HG02623 (cell line): Measurements from ENCODE around the gene PDCD1.

Experiments used
- ATAC-seq: cut with Tn5 transposase; IDR thresholded peaks from one replicate; pipeline ENCODE4 v1.9.1; 2021; ENCODE audit warnings: moderate library complexity; ENCODE audit not compliant: unreplicated experiment

PDCD1 gene

GRCh38 chr2:241865957-241866789, 7.5 kb upstream of the PDCD1 start:
- no peak for ATAC-seq

DNA sequence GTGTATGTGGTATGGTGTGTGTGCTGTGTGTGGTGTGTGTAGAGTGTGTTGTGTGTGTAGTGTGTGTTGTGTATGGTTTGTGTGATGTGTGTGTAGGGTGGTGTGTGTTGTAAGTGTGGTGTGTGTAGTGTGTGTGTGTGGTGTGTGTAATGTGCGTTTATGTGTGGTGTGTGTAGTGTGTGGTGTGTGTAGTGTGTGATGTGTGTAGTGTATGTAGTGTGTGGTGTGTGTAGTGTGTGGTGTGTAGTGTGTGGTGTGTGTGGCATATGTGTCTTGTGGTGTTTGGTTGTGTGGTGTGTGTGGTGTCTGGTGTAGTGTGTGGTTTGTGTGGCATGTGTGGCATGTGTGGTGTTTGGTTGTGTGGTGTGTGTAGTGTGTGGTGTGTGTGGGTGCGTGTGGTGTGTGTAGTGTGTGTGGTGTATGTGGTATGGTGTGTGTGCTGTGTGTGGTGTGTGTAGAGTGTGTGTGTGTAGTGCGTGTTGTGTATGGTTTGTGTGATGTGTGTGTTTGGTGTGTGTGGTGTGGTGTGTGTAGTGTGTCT, 6.8 kb upstream of the PDCD1 start:
- ATAC-seq: no peak

DNA sequence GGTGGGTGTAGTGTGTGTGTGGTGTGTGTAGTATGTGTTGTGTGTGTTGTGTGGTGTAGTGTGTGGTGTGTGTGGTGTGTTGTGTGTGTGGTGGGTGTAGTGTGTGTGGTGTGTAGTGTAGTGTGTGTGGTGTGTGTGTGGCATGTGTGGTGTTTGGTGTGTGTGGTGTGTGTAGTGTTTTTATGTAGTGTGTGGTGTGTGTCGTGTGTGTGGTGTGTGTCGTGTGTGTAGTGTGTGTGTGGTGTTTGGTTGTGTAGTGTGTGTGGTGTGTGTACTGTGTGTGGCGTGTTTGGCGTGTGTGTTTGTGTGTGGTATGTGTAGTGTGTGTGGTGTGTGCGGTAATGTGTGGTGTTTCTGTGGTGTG, 6.1 kb upstream of the PDCD1 start:
- ATAC-seq: no peak

DNA sequence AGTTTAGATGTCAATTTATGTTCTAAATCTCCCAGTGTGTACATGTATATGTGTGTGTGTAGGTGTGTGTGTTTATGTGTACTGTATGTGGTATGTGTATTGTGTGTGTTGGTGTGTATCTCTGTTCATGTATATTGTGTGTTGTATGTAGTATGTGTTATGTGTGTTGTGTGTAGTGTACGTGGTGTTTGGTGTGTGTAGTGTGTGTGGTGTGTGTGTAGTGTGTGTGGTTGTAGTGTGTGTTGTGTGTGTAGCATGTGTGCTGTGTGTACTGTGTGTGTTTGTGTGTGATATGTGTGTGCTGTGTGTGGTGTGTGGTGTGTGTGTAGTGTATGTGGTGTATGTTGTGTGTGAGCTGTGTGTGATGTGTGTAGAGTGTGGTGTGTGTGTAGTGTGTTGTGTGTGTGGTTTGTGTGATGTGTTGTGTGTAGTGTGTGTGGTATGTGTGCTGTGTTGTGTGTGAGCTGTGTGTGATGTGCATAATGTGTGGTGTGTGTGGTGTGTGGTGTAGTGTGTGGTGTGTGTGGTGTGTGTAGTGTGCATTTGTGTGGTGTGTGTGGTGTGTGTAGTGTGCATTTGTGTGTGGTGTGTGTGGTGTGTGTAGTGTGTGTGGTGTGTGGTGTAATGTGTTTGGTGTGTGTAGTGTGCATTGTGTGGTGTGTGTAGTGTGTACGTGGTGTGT, 5.6 kb upstream of the PDCD1 start:
- ATAC-seq: no peak

GRCh38 chr2:241863536-241863954, 4.9 kb upstream of the PDCD1 start:
- ATAC-seq: no peak

- ATAC-seq: no peak
Observed at GRCh38 chr2:241862775-241863535, 4.3 kb upstream of the PDCD1 start.

DNA sequence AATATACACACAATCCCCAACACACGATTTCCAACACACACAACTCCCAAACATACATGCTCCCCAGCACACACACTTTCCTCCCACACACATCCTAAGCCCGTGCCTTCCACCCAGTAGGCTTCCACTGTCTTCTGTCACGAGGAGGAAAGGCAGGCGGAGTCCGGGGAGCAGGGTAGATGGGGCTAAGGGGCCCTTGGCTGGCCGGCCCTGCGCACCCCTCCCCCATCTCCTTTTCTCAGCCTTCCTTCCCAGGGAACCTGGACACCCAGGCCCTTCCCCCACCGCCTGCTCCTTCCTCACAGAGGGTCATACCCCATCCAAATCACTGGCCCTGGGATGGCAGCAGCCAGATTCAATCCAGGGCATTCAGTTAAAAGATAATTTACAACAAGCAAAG, 3.4 kb upstream of the PDCD1 start:
- ATAC-seq: no peak

DNA sequence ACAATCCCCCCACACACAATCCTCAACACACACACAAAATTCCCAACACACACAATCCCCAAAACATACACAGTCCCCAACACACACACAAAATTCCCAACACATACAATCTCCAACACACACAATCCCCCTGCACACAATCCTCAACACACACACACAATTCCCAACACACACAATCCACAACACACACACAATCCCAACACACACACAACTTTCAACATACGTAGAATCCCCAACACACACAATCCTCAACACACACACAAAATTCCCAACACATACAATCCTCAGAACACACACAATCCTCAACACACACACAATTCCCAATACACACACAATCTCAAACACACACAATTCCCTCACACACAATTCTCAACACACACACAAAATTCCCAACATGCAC, 2.6 kb upstream of the PDCD1 start:
- ATAC-seq: no peak

GRCh38 chr2:241860184-241861078, 1.7 kb upstream of the PDCD1 start:
- no peak for ATAC-seq

GRCh38 chr2:241859436-241860183, 916 bp upstream of the PDCD1 start:
- ATAC-seq: no peak

- no peak for ATAC-seq
Observed at GRCh38 chr2:241859017-241859435, 332 bp upstream of the PDCD1 start.

GRCh38 chr2:241857572-241858121, 1.0 kb downstream of the PDCD1 start:
- no peak for ATAC-seq

DNA sequence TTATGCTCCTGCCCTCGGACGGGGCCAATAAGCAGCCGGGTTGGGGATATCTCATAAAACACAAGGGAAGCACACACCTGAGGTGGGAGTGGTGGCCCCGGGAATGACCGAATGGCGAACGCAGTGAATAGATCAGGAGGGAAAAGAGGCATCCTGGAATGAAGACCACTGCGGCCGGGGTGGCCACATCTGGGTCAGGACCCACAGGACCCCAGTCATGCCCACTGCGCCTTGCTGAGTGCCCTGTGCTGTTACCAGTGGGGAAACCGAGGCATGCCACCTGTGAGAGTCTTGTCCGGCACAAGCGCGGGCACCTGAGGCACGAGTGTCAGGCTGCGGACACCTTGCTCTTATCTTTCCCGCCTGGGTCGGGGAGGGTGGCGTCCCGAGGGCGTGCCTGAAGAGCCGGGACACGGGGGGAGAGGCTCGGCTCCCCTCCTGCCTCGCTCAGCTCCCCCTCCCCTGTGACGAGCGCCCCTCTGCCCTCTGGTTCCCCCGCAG, 1.6 kb downstream of the PDCD1 start:
- ATAC-seq: no peak

DNA sequence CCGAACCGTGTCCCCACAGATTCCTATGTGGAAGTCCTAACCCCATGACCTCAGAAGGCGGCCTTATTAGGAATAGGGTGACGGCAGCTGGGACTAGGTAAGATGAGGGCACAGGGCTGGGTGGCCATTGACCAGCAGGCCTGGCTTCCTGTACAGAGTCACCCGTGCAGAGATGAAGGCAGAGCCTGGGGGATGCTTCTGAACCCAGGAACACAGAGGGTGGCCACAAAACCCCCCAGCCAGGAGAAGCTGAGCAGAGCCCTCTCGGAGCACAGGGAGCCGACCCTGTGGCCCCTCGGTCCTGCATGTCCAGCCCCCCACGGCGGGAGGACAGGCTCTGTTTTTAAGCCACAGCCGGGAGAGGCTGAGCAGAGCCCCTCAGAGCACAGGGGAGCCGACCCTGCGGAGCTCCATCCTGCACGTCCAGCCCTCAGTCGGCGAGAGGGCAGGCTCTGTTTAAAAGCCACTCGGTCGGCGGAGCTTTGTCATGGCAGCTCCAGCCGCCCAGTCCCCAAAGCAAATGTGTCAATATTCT, 2.7 kb downstream of the PDCD1 start:
- no peak for ATAC-seq

DNA sequence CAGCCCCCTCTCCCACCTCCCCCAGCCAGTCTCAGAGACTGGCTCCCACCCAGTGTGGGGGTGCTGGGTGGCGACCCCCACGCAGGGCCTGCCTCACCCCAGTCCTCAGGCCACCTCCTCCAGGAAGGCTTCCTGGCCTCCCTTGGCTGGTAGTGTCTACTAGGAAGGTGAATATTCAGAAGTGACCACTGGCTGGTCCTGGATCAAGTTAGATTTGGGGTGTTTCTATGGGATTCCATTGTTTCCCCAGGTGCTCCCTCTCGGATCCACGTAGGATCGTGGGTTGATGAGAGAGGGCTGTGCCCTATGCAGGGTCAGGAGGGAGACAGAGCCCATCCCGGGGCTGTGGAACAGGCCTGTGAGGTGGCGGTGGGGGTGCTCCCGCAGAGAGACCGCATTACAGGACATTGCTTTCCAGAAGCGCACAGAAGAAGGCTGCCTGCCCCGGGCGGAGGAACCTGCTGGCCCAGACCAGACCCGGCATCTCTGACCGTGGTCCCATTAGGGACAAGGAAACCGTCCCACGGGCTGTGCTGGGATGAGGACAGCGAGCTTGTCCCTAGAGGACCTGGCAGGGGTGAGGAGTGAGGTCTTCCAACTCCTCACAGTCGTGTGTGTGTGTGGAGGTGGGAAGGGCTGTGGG, 3.3 kb downstream of the PDCD1 start:
- ATAC-seq: no peak

- no peak for ATAC-seq
Observed at GRCh38 chr2:241854342-241855244, 4.1 kb downstream of the PDCD1 start.

GRCh38 chr2:241853651-241854341, 4.9 kb downstream of the PDCD1 start:
- ATAC-seq: no peak
